K562 (cell line): Measurements from ENCODE around the gene LIPI. TPM values are rescaled to one million over a fixed set of nuclear protein-coding genes. Genes with fewer than 3 reads are reported as not detected.

Experiments used
- ATAC-seq: fragments of 200-7000 bp; cut with Tn5 transposase; 3 replicates; pipeline ENCODE4 v1.9.1; 2020; ENCODE audit warnings: moderate library complexity
- BruUV-seq: library from RNA; stranded (reverse); fragments of 400-500 nt; replicated peaks from 2 replicates; lab custom pipeline; 2021; lab: Mats Ljungman, UMichigan
- CTCF ChIA-PET: fragments of 300-600 bp; formaldehyde crosslinking; extraction: SDS; loops from one replicate; lab custom pipeline; 2021; ENCODE audit warnings: low intra/inter-chr PET ratio; lab: Yijun Ruan, JAX
- POLR2A ChIA-PET: fragments of 300-600, 350-650 bp; sonication (Branson Sonifier 250); formaldehyde crosslinking; extraction: SDS; loops from one replicate; lab custom pipeline; 2021; ENCODE audit warnings: antibody characterized with exemption, inconsistent platforms; lab: Yijun Ruan, JAX
- DNase-seq, 4 experiments: peaks; one replicate each; pipeline versions ENCODE4 v3.0.0 to v3.0.0-alpha.2; 2011 to 2018; ENCODE audit warnings: low spot score in 3 of 4, mixed read lengths in 3 of 4; ENCODE audit errors: extremely low read depth in 1 of 4
- FAIRE-seq: peaks from 2 replicates; lab custom pipeline; 2011; peaks lifted over from hg19 to GRCh38; lab: Jason Lieb, UNC
- H2AFZ ChIP-seq: 2 replicates; pipeline ENCODE4 v1.6.0; 2011; ENCODE audit warnings: low read depth, low read length, control low read depth, inconsistent platforms
- H3K27ac ChIP-seq: fragments of 200-600 bp; 3 replicates; pipeline ENCODE4 v1.8.0; 2011; ENCODE audit warnings: low read depth, mild to moderate bottlenecking, control low read depth, inconsistent platforms, low read length, moderate library complexity, mixed read lengths; ENCODE audit errors: extremely low read depth
- H3K27me3 ChIP-seq, 2 experiments: fragments of 300-600 bp in 1 of 2; 2 replicates in 1 of 2; 3 replicates in 1 of 2; pipeline versions ENCODE4 v1.6.0 to v1.8.0; 2011; ENCODE audit warnings: inconsistent platforms in 2 of 2, low read length in 2 of 2, mild to moderate bottlenecking in 1 of 2, mixed read lengths in 1 of 2, moderate library complexity in 1 of 2; ENCODE audit not compliant: control insufficient read depth in 2 of 2, insufficient read depth in 2 of 2
- H3K36me3 ChIP-seq: fragments of 300-600 bp; 3 replicates; pipeline ENCODE4 v1.8.0; 2011; ENCODE audit warnings: mild to moderate bottlenecking, low read length, inconsistent platforms; ENCODE audit not compliant: control insufficient read depth, insufficient read depth
- H3K4me1 ChIP-seq, 2 experiments: fragments of 200-600 bp in 1 of 2; replicated peaks in 1 of 2; 2 replicates in 1 of 2; 3 replicates in 1 of 2; pipeline versions ENCODE4 v1.5.1 to v1.8.0; 2011; ENCODE audit warnings: inconsistent platforms in 2 of 2, low read length in 2 of 2, mild to moderate bottlenecking in 1 of 2, mixed read lengths in 1 of 2, moderate library complexity in 1 of 2; ENCODE audit not compliant: control insufficient read depth in 2 of 2, insufficient read depth in 2 of 2
- H3K4me2 ChIP-seq: 2 replicates; pipeline ENCODE4 v1.6.1; 2011; ENCODE audit warnings: low read length, control low read depth, inconsistent platforms, mixed read lengths; ENCODE audit not compliant: insufficient read depth
- H3K4me3 ChIP-seq: fragments of 200-600 bp; sonication (generic), shearing (Covaris generic); 2 replicates; pipeline ENCODE4 v1.5.1; 2016; ENCODE audit warnings: control low read depth, inconsistent platforms
- H3K79me2 ChIP-seq: fragments of 200-600 bp; 3 replicates; pipeline ENCODE4 v1.8.0; 2011; ENCODE audit warnings: low read length, inconsistent platforms; ENCODE audit not compliant: control insufficient read depth, insufficient read depth
- H3K9ac ChIP-seq, 2 experiments: 2 replicates each; pipeline versions ENCODE4 v1.6.0 to v1.6.1; 2011; ENCODE audit warnings: low read depth in 2 of 2, low read length in 2 of 2, control low read depth in 1 of 2, inconsistent platforms in 1 of 2, mild to moderate bottlenecking in 1 of 2, mixed read lengths in 1 of 2; ENCODE audit not compliant: insufficient read depth in 1 of 2
- H3K9me1 ChIP-seq: one replicate; pipeline ENCODE4 v1.6.0; 2011; ENCODE audit warnings: inconsistent platforms, mild to moderate bottlenecking, low read length, moderate library complexity; ENCODE audit not compliant: control insufficient read depth, insufficient read depth
- H3K9me3 ChIP-seq: replicated peaks from 2 replicates; pipeline ENCODE4 v1.5.1; 2011; ENCODE audit warnings: low read depth, low read length, inconsistent platforms; ENCODE audit not compliant: control insufficient read depth, insufficient read depth
- H4K20me1 ChIP-seq: replicated peaks from 2 replicates; pipeline ENCODE4 v1.6.1; 2011; ENCODE audit warnings: low read length, inconsistent platforms, mixed read lengths; ENCODE audit not compliant: control insufficient read depth, insufficient read depth
- CCNT2 ChIP-seq: IDR thresholded peaks from 2 replicates; pipeline ENCODE4 v1.6.1; 2011; ENCODE audit warnings: borderline replicate concordance, low read depth, mild to moderate bottlenecking, moderate library complexity, mixed read lengths, low read length; ENCODE audit not compliant: insufficient read length; ENCODE audit errors: extremely low read depth
- MED1 ChIP-seq: sonication (generic); formaldehyde crosslinking; IDR thresholded peaks from 2 replicates; pipeline ENCODE4 v1.8.1; 2023; ENCODE audit warnings: missing genetic modification reagents, borderline replicate concordance
- MTA1 ChIP-seq: fragments of 450-650 bp; IDR thresholded peaks from 2 replicates; pipeline ENCODE4 v1.6.1; 2017; ENCODE audit warnings: borderline replicate concordance
- MYBL2 ChIP-seq, 2 experiments: fragments of 450-650 bp in 1 of 2; sonication (generic) in 1 of 2; formaldehyde crosslinking in 1 of 2; IDR thresholded peaks; 2 replicates each; pipeline versions ENCODE4 v1.6.1 to v1.8.1; 2017 to 2022; ENCODE audit warnings: borderline replicate concordance in 1 of 2, inconsistent platforms in 1 of 2, low read depth in 1 of 2, mild to moderate bottlenecking in 1 of 2, missing genetic modification reagents in 1 of 2, moderate library complexity in 1 of 2
- RBM39 ChIP-seq: fragments of 200-400 bp; formaldehyde crosslinking; optimal IDR thresholded peaks from 2 replicates; pipeline ENCODE3; 2018; ENCODE audit warnings: low read depth, low read length
- SMC3 ChIP-seq: conservative IDR thresholded peaks from 2 replicates; pipeline ENCODE4 v1.6.1; 2011; ENCODE audit warnings: low read depth, low read length, improper control_type of control experiment; ENCODE audit not compliant: insufficient read depth
- U2AF1 ChIP-seq: fragments of 200-400 bp; formaldehyde crosslinking; optimal IDR thresholded peaks from 2 replicates; pipeline ENCODE3; 2017; ENCODE audit warnings: mild to moderate bottlenecking, low read depth, low read length, moderate library complexity
- ZFP1 ChIP-seq: fragments of 450-650 bp; formaldehyde crosslinking; IDR thresholded peaks from 2 replicates; pipeline ENCODE4 v1.4.0; 2020; ENCODE audit warnings: mild to moderate bottlenecking, mixed read lengths
- WGBS: fragments of 100-300 bp; shearing (Covaris generic); methylation state at CpG from one replicate; pipeline ENCODE4 v1.1.6; 2016; ENCODE audit warnings: low coverage, mixed read lengths; ENCODE audit not compliant: insufficient coverage; ENCODE audit errors: missing lambda C conversion rate; 5-methylcytosine and 5-hydroxymethylcytosine counted together
- in situ Hi-C: fragments of 300-500 bp; cut with MboI; formaldehyde crosslinking; loops from 4 replicates; pipeline ENCODE4 v1.15.0; 2018; ENCODE audit warnings: inconsistent platforms, mixed read lengths
- intact Hi-C: fragments of 100-400 bp; cut with micrococcal nuclease; formaldehyde crosslinking; loops from 2 replicates; pipeline ENCODE4 v1.14.2; 2022
- polyA plus RNA-seq, 8 experiments: library from polyadenylated mRNA; depleted of rRNA in 4 of 8; stranded (reverse) in 5 of 8; unstranded in 3 of 8; fragments of >200 nt; fragmentation: Nextera tagmentation in 2 of 8; fragmentation: Illumina TruSeq in 1 of 8; extraction: Ambion mirVana in 2 of 8; extraction: Trizol in 1 of 8; gene quantifications; 2 replicates each; pipeline versions ENCODE4 v1.2.1 to v1.2.3, GENCODE V29; 2011 to 2014; ENCODE audit warnings: inconsistent platforms in 1 of 8, missing spikeins in 1 of 8
- total RNA-seq, 7 experiments: library from RNA; depleted of rRNA in 6 of 7; stranded (reverse); fragments of >200 nt in 6 of 7; fragmentation: Illumina TruSeq in 2 of 7; extraction: Trizol in 2 of 7; gene quantifications; 2 replicates each; pipeline versions ENCODE4 v1.2.1 to v1.2.3, GENCODE V29; 2011 to 2021; ENCODE audit warnings: low replicate concordance in 1 of 7
- TF ChIP-seq, protein P1 (sequence below): IDR thresholded peaks from 2 replicates; pipeline ENCODE4 v1.6.1; 2011; ENCODE audit not compliant: insufficient read length; ENCODE audit errors: extremely low read depth
- TF ChIP-seq, protein P2 (sequence below): fragments of 450-650 bp; formaldehyde crosslinking; IDR thresholded peaks from 2 replicates; pipeline ENCODE4 v1.4.0; 2020; ENCODE audit warnings: mild to moderate bottlenecking
- TF ChIP-seq, protein P3 (sequence below), 2 experiments: fragments of 450-650 bp; IDR thresholded peaks; 2 replicates each; pipeline ENCODE4 v1.6.1; 2016; ENCODE audit warnings: mild to moderate bottlenecking in 2 of 2, borderline replicate concordance in 1 of 2, low read depth in 1 of 2, moderate library complexity in 1 of 2

The LIPI gene
- total and polyA plus RNA-seq, 9 of the 15 experiments (the other 6 are each of a cell fraction or from before 2014, with no cell fraction given) = not detected

DNA sequence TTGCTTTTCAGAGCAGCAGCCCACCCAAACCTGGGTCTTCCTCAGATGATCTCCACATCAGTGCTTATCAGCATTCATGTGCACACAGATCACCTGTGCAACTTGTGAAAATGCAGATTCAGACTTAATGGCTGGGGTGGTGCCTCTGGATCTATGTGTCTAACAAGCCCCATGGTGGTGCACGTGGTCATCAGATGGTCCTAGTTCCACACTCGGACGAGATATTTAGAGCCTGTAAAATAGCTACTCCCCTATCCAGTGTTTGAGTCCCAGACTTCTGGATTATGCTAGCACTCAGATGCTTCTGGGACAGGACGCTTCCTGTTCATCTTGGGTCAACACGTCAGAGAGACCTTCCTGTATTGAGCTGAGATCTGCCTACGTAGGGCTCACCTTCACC lies 114.2 kb downstream of the LIPI start (continued):
- TF ChIP-seq CCNT2 = no peak
- TF ChIP-seq U2AF1 = no peak

DNA sequence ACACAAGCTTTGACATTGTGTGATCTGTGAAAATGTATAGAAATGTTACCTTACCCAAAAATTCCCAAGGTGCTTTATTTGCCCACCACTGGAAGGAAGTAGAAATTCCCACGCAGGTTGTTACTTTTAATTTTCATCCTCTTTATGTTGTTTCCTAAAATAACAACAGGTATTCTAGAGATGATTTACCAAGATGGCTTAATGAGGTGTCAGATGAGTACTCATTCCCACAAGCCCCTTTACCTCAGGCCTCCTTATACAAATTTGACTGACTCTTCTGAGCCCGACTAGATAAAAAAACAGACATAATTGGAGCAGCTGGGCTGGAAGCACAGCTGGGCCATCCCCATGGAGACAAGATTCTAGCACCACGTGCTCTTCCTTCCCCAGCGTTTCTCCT lies 114.6 kb downstream of the LIPI start:
- in situ Hi-C loops (no loop called here), intact Hi-C loops (no loop called here)
- FAIRE-seq (no peak), ATAC-seq (no peak), DNase-seq (no peak)
- H3K27ac ChIP-seq = no peak overlapping the region
- no peaks in the 10 kb centered on the region for H3K4me1 ChIP-seq
- no peak overlapping the region for H2AFZ ChIP-seq
- no peak overlapping the region for H3K4me3 ChIP-seq
- POLR2A ChIA-PET = no interaction called here
- H3K4me2 ChIP-seq = no peak overlapping the region
- WGBS = 13% methylated on average over 4 of the region's 4 CpGs
- BruUV-seq = no TSS peak
- no peaks in the 10 kb centered on the region for H3K9me3 ChIP-seq
- no peaks in the 10 kb centered on the region for H3K27me3 ChIP-seq
- H3K79me2 ChIP-seq = no peaks in the 10 kb centered on the region
- H3K9ac ChIP-seq = no peak overlapping the region
- H4K20me1 ChIP-seq = no peaks in the 10 kb centered on the region
- CTCF ChIA-PET = no interaction called here
- no peaks in the 10 kb centered on the region for H3K9me1 ChIP-seq
- H3K36me3 ChIP-seq = 0 out of 3 replicates have a peak, but pooled peaks cover 2% of the 10 kb centered on the region
- TF ChIP-seq, protein P1, sequence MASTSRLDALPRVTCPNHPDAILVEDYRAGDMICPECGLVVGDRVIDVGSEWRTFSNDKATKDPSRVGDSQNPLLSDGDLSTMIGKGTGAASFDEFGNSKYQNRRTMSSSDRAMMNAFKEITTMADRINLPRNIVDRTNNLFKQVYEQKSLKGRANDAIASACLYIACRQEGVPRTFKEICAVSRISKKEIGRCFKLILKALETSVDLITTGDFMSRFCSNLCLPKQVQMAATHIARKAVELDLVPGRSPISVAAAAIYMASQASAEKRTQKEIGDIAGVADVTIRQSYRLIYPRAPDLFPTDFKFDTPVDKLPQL = no peak
- TF ChIP-seq MED1 (CRISPR knock-in tag) (no peak), MYBL2 (IDR thresholded peaks at IDR 0.05; ENCODE audit: low read depth) (no peak), MYBL2 (CRISPR knock-in tag; IDR thresholded peaks at IDR 0.05; ENCODE audit: borderline replicate concordance) (no peak), RBM39 (no peak), ZFP1 (no peak), SMC3 (no peak), MTA1 (no peak)
- TF ChIP-seq, protein P2, sequence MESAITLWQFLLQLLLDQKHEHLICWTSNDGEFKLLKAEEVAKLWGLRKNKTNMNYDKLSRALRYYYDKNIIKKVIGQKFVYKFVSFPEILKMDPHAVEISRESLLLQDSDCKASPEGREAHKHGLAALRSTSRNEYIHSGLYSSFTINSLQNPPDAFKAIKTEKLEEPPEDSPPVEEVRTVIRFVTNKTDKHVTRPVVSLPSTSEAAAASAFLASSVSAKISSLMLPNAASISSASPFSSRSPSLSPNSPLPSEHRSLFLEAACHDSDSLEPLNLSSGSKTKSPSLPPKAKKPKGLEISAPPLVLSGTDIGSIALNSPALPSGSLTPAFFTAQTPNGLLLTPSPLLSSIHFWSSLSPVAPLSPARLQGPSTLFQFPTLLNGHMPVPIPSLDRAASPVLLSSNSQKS (CRISPR knock-in tag) = no peak
- TF ChIP-seq, protein P3, sequence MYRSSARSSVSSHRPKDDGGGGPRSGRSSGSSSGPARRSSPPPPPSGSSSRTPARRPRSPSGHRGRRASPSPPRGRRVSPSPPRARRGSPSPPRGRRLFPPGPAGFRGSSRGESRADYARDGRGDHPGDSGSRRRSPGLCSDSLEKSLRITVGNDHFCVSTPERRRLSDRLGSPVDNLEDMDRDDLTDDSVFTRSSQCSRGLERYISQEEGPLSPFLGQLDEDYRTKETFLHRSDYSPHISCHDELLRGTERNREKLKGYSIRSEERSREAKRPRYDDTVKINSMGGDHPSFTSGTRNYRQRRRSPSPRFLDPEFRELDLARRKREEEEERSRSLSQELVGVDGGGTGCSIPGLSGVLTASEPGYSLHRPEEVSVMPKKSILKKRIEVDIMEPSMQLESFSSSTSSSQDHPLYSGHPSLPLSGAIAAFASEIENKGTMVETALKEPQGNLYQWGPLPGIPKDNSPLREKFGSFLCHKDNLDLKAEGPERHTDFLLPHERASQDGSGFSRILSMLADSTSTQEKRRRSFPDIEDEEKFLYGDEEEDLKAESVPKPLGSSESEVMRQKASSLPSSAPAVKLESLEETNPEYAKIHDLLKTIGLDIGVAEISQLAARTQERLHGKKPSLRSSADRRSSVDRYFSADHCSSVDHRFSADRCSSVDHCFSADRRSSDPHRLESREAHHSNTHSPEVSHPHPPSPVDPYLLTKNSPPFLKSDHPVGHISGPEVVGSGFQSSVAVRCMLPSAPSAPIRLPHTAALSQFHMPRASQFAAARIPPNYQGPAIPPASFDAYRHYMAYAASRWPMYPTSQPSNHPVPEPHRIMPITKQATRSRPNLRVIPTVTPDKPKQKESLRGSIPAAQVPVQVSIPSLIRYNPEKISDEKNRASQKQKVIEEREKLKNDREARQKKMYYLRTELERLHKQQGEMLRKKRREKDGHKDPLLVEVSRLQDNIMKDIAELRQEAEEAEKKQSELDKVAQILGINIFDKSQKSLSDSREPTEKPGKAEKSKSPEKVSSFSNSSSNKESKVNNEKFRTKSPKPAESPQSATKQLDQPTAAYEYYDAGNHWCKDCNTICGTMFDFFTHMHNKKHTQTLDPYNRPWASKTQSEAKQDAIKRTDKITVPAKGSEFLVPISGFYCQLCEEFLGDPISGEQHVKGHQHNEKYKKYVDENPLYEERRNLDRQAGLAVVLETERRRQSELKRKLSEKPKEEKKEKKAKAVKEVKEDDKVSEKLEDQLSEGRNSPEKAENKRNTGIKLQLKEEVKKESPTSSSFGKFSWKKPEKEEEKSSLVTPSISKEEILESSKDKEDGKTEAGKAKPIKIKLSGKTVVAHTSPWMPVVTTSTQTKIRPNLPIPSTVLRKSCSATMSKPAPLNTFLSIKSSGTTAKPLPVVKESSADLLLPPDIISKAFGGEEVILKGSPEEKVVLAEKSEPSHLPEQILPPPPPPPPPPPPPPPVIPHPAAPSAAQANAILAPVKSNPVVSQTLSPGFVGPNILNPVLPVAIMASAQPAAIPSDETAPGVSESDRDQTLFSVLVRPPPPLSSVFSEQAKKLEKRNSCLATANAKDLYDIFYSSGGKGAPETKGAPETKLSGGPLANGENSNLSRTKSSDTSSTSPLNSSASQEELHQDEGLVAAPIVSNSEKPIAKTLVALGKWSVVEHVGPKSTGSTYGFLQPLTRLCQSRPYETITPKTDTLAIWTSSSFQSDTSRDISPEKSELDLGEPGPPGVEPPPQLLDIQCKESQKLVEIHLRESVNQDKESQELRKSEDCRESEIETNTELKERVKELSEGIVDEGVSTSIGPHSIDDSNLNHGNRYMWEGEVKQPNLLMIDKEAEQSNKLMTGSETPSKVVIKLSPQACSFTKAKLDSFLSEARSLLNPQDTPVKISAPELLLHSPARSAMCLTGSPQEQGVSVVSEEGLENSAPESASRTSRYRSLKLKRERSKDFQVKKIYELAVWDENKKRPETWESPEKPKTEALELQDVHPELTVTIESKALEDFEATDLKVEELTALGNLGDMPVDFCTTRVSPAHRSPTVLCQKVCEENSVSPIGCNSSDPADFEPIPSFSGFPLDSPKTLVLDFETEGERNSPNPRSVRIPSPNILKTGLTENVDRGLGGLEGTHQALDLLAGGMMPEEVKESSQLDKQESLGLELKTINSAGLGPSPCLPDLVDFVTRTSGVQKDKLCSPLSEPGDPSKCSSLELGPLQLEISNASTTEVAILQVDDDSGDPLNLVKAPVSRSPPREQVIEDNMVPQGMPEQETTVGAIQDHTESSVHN (IDR thresholded peaks at IDR 0.05; ENCODE audit: borderline replicate concordance in 1 of 2, low read depth in 1 of 2) = no peak
